Measurements from ENCODE around the gene MBNL3. TPM values are rescaled to one million over a fixed set of nuclear protein-coding genes. Genes with fewer than 3 reads are reported as not detected.

The MBNL3 gene
- total RNA-seq, 1 donor from 2014 or later = 10.4 TPM

DNA sequence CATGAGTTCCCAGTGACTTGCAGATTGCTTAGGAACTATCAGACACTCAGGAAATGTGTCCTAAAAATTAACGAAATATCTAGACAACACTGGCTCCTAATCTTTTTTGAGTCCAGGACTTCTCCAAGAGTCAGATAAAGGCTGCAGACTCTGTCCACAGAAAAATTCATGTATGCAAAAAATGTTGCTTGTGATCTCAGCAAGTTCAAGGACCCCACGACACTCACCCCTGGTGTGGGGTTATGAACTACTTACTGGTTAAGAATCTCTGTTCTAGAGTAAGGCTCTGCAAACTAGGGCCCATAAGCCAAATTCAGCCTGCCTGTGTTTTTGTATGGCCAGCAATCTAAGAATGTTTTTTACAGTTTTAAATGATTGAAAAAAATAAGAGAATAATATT, 93.2 kb downstream of the MBNL3 start:
- Mint-ChIP-seq H3K4me3 (ENCODE audit: unreplicated experiment) (no peak overlapping the region), H3K9me3 (ENCODE audit: unreplicated experiment) (no peaks in the 10 kb centered on the region), H3K4me1 (ENCODE audit: unreplicated experiment) (peaks cover 6% of the 10 kb centered on the region), H3K36me3 (ENCODE audit: low read depth, unreplicated experiment) (no peaks in the 10 kb centered on the region), H3K27me3 (ENCODE audit: unreplicated experiment) (no peaks in the 10 kb centered on the region), H3K27ac (ENCODE audit: unreplicated experiment) (no peak overlapping the region)
- TF ChIP-seq, protein P1, sequence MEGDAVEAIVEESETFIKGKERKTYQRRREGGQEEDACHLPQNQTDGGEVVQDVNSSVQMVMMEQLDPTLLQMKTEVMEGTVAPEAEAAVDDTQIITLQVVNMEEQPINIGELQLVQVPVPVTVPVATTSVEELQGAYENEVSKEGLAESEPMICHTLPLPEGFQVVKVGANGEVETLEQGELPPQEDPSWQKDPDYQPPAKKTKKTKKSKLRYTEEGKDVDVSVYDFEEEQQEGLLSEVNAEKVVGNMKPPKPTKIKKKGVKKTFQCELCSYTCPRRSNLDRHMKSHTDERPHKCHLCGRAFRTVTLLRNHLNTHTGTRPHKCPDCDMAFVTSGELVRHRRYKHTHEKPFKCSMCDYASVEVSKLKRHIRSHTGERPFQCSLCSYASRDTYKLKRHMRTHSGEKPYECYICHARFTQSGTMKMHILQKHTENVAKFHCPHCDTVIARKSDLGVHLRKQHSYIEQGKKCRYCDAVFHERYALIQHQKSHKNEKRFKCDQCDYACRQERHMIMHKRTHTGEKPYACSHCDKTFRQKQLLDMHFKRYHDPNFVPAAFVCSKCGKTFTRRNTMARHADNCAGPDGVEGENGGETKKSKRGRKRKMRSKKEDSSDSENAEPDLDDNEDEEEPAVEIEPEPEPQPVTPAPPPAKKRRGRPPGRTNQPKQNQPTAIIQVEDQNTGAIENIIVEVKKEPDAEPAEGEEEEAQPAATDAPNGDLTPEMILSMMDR (IDR thresholded peaks at IDR 0.05; ENCODE audit: unreplicated experiment) = no peak
- no peak for DNase-seq (ENCODE audit: low spot score)

DNA sequence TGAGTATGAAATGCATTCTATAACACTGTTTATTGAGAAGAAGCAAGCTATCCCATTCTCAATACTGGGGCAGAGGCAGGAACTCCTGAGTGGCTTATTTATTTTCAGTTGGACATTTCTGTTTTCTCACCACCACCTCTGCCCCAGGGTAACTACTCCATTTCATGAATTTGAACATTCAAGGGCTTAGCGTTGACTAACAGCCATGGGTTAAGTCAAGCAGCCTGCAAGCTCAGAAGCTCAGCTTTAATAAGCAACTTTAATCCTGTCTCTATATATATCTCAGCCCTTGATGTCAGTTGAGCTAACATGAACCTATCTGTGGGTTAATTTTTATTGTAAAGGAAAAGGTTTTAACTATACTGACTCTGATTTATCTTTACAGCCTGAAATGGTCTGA, 93.8 kb downstream of the MBNL3 start:
- no peak for DNase-seq (ENCODE audit: low spot score)
- no peaks in the 10 kb centered on the region for H3K9me3 Mint-ChIP-seq (ENCODE audit: unreplicated experiment)
- no peak overlapping the region for H3K27ac Mint-ChIP-seq (ENCODE audit: unreplicated experiment)
- no peak overlapping the region for H3K4me3 Mint-ChIP-seq (ENCODE audit: unreplicated experiment)
- TF ChIP-seq, protein P1 (IDR thresholded peaks at IDR 0.05; ENCODE audit: unreplicated experiment) = no peak
- H3K36me3 Mint-ChIP-seq (ENCODE audit: low read depth, unreplicated experiment) = no peaks in the 10 kb centered on the region
- no peaks in the 10 kb centered on the region for H3K27me3 Mint-ChIP-seq (ENCODE audit: unreplicated experiment)
- H3K4me1 Mint-ChIP-seq (ENCODE audit: unreplicated experiment) = peaks cover 6% of the 10 kb centered on the region

DNA sequence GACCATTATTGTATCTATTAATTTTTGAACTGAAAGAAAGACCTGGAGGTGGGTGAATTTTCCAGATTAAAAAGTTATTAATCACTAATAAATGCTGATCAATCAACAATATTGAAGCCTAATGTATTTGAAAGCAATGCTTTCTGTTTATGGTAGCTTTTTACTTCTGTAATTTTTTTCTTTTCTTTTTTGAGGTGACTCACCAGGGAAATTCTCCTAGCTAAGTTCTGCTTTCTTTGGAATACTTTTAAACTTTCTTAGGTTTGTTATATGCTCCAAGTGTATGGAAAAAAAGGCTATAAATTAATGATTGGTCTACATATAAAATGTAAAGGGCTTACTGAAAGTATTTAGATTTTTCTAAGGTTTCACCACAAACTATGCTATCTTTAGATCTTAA, 94.2 kb downstream of the MBNL3 start:
- Mint-ChIP-seq H3K27ac (ENCODE audit: unreplicated experiment) (no peak overlapping the region), H3K27me3 (ENCODE audit: unreplicated experiment) (no peaks in the 10 kb centered on the region), H3K4me1 (ENCODE audit: unreplicated experiment) (peaks cover 6% of the 10 kb centered on the region), H3K36me3 (ENCODE audit: low read depth, unreplicated experiment) (no peaks in the 10 kb centered on the region), H3K4me3 (ENCODE audit: unreplicated experiment) (no peak overlapping the region), H3K9me3 (ENCODE audit: unreplicated experiment) (no peaks in the 10 kb centered on the region)
- DNase-seq (ENCODE audit: low spot score) = no peak
- TF ChIP-seq, protein P1 (IDR thresholded peaks at IDR 0.05; ENCODE audit: unreplicated experiment) = no peak

DNA sequence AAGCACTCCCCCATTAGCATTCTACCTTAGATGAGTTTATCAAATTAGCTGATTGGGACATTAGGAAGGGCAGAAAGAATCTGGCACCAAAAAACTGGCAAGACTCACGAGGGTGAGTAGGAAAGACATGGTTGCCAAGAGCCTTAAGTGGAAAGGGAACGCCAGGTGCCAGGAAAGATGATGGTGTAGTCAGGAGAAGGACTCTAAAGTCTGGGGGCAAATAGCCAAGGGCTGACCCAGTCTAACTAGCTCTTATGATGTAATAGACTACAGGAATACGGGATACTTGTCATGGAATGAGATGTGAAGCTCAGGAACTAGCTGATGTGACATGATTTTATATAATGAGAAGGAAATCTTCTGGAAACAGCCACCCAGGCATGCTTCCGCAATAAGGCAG, 94.8 kb downstream of the MBNL3 start:
- H3K4me1 Mint-ChIP-seq (ENCODE audit: unreplicated experiment) = peaks cover 6% of the 10 kb centered on the region
- no peak for DNase-seq (ENCODE audit: low spot score)
- no peak overlapping the region for H3K27ac Mint-ChIP-seq (ENCODE audit: unreplicated experiment)
- no peak overlapping the region for H3K4me3 Mint-ChIP-seq (ENCODE audit: unreplicated experiment)
- H3K9me3 Mint-ChIP-seq (ENCODE audit: unreplicated experiment) = no peaks in the 10 kb centered on the region
- H3K36me3 Mint-ChIP-seq (ENCODE audit: low read depth, unreplicated experiment) = no peaks in the 10 kb centered on the region
- TF ChIP-seq, protein P1 (IDR thresholded peaks at IDR 0.05; ENCODE audit: unreplicated experiment) = no peak
- no peaks in the 10 kb centered on the region for H3K27me3 Mint-ChIP-seq (ENCODE audit: unreplicated experiment)

DNA sequence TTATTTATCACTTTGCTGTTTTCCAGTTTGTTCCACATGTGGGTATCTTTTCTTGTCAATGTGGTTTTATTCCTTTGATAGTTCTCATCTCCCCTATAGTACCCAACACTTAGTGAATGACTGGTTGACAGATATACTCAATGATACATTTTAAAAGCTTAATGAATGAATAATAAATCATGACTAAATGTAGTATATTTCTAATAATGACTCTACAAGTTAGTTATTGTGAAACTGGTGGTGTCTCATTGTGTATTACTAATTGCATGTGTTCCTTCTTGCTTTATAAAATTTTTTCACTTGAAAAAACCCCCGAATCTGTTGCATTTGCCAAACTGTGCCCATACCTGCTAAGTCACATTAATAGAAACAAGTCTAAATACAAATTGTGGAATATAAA, 95.4 kb downstream of the MBNL3 start:
- DNase-seq (ENCODE audit: low spot score) = no peak
- Mint-ChIP-seq H3K36me3 (ENCODE audit: low read depth, unreplicated experiment) (no peaks in the 10 kb centered on the region), H3K27me3 (ENCODE audit: unreplicated experiment) (no peaks in the 10 kb centered on the region), H3K27ac (ENCODE audit: unreplicated experiment) (no peak overlapping the region), H3K4me3 (ENCODE audit: unreplicated experiment) (no peak overlapping the region), H3K4me1 (ENCODE audit: unreplicated experiment) (peaks cover 6% of the 10 kb centered on the region), H3K9me3 (ENCODE audit: unreplicated experiment) (no peaks in the 10 kb centered on the region)
- TF ChIP-seq, protein P1 (IDR thresholded peaks at IDR 0.05; ENCODE audit: unreplicated experiment) = no peak
